ENCODE data around the gene INSC.

Gene INSC

DNA sequence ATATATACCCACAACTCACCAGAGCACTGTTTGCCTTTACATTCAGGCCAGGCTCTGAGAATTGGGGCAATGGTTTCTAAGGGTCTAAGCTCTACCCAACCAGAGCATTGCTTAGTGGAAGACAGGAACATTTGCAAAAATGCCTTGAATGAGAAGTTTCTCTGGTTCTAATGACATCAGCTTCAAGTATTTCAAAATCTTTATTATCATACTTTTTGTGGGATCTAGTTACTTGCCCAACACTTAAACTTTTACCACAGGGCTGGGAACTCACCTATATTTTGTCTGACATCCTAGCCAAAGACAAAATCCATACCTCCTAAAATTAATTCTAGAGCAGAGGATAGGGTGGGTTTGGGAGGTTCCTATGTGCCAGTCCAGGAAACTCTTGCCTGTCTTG, 51.5 kb downstream of the INSC start:
- no peak overlapping the region for H2AK5ac ChIP-seq (ENCODE audit: low read length)

DNA sequence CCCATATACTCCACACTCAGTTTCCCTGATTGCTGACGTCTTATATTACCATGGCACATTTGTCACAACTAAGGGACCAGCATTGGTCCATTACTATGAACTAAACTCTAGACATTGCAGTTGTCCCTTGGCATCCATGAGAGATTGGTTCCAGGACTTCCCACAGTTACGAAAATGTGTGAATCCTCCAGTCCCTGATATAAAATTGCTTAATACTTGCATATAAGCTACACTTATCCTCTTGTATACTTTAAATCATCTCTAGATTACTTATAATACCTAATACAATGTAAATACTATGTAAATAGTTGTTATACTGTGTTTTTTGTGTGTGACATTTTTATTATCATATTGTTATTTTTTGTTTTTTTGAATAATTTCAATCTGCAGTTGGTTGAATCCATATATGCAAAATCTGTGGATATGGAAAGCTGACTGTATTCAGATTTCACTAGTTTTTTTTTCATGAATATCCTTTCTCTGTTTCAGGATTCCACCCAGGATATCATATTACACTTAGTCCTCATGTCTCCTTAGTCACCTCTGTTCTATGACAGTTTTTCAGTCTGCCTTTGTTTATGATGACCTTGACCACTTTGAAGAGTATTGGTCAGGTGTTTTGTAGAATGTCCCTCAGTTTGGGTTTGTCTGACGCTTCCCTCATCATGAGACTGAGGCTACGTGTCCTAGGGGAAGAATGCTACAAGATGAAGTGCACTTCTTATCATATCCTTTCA, 55.3 kb downstream of the INSC start:
- Histone ChIP-seq H3K79me1 (ENCODE audit: low read length) (no peaks in the 10 kb centered on the region), H2BK120ac (ENCODE audit: low read depth, low read length) (no peak overlapping the region), H4K8ac (ENCODE audit: low read depth, low read length) (no peak overlapping the region), H2BK5ac (ENCODE audit: low read length) (no peak overlapping the region), H3K9ac (ENCODE audit: low read length) (no peak overlapping the region), H3K27ac (ENCODE audit: low read depth, low read length) (no peak overlapping the region), H3K4ac (ENCODE audit: low read depth, low read length) (no peak overlapping the region), H3K27me3 (ENCODE audit: insufficient read depth, low read length, poor library complexity) (no peaks in the 10 kb centered on the region), H2BK15ac (replicated peaks; ENCODE audit: low read depth) (no peak overlapping the region), H4K5ac (ENCODE audit: low read length) (no peak overlapping the region), H3K4me2 (ENCODE audit: low read length) (no peak overlapping the region), H3K23ac (ENCODE audit: low read length) (no peak overlapping the region), H3K4me3 (ENCODE audit: low read length) (no peak overlapping the region), H3K4me1 (ENCODE audit: control insufficient read depth, low read depth, low read length) (no peaks in the 10 kb centered on the region), H3K79me2 (ENCODE audit: control insufficient read depth, insufficient read depth, low read length) (no peaks in the 10 kb centered on the region), H2AK5ac (ENCODE audit: low read length) (no peak overlapping the region), H3K36me3 (ENCODE audit: control insufficient read depth, insufficient read depth, low read length) (no peaks in the 10 kb centered on the region), H3K18ac (ENCODE audit: low read length) (no peak overlapping the region), H3K56ac (ENCODE audit: low read length) (no peak overlapping the region)
- no peak for DNase-seq
- no CpG with 5 or more reads among the region's 4 CpGs for WGBS (ENCODE audit: extremely low coverage, insufficient coverage, low lambda C conversion rate)

More for the DNA sequence above, 51.5 kb downstream of the INSC start:
- no peak overlapping the region for H3K18ac ChIP-seq (ENCODE audit: low read length)
- DNase-seq, result no peak
- H2BK15ac ChIP-seq (replicated peaks; ENCODE audit: low read depth), result no peak overlapping the region
- no peaks in the 10 kb centered on the region for H3K79me2 ChIP-seq (ENCODE audit: control insufficient read depth, insufficient read depth, low read length)
- H3K4me3 ChIP-seq (ENCODE audit: low read length), result no peak overlapping the region
- H4K8ac ChIP-seq (ENCODE audit: low read depth, low read length), result no peak overlapping the region
- no peaks in the 10 kb centered on the region for H3K36me3 ChIP-seq (ENCODE audit: control insufficient read depth, insufficient read depth, low read length)
- H3K56ac ChIP-seq (ENCODE audit: low read length), result no peak overlapping the region
- no peak overlapping the region for H2BK120ac ChIP-seq (ENCODE audit: low read depth, low read length)
- no peak overlapping the region for H4K5ac ChIP-seq (ENCODE audit: low read length)
- no peak overlapping the region for H3K4me2 ChIP-seq (ENCODE audit: low read length)
- H3K4me1 ChIP-seq (ENCODE audit: control insufficient read depth, low read depth, low read length), result no peaks in the 10 kb centered on the region
- H3K27ac ChIP-seq (ENCODE audit: low read depth, low read length), result no peak overlapping the region
- no peaks in the 10 kb centered on the region for H3K27me3 ChIP-seq (ENCODE audit: insufficient read depth, low read length, poor library complexity)
- no peak overlapping the region for H3K23ac ChIP-seq (ENCODE audit: low read length)
- no peak overlapping the region for H3K9ac ChIP-seq (ENCODE audit: low read length)
- H3K79me1 ChIP-seq (ENCODE audit: low read length), result no peaks in the 10 kb centered on the region
- H3K4ac ChIP-seq (ENCODE audit: low read depth, low read length), result no peak overlapping the region
- no peak overlapping the region for H2BK5ac ChIP-seq (ENCODE audit: low read length)

DNA sequence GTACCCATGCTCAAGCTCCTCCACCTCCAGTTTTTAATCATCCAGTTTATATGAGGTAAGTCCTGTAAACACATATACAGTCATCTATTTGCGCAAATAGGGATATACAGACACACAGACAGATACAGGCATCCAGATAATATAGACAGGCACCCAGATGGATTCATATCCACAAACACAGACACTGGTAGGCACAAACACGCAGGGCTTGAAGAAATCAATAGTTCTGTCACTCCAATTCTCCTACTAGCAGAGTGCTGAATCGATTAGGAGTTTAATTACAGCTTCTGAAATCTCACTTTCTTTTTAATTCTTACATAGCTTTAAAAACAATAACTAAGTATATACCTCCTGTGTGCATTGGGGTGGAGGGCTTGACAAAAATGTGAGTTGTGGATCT, 56.0 kb downstream of the INSC start:
- Histone ChIP-seq H3K79me1 (ENCODE audit: low read length) (no peaks in the 10 kb centered on the region), H3K4ac (ENCODE audit: low read depth, low read length) (no peak overlapping the region), H4K8ac (ENCODE audit: low read depth, low read length) (no peak overlapping the region), H3K27me3 (ENCODE audit: insufficient read depth, low read length, poor library complexity) (no peaks in the 10 kb centered on the region), H4K5ac (ENCODE audit: low read length) (no peak overlapping the region), H3K18ac (ENCODE audit: low read length) (no peak overlapping the region), H3K79me2 (ENCODE audit: control insufficient read depth, insufficient read depth, low read length) (no peaks in the 10 kb centered on the region), H3K36me3 (ENCODE audit: control insufficient read depth, insufficient read depth, low read length) (no peaks in the 10 kb centered on the region), H2BK120ac (ENCODE audit: low read depth, low read length) (no peak overlapping the region), H2BK5ac (ENCODE audit: low read length) (no peak overlapping the region), H3K27ac (ENCODE audit: low read depth, low read length) (no peak overlapping the region), H3K4me2 (ENCODE audit: low read length) (no peak overlapping the region), H2BK15ac (replicated peaks; ENCODE audit: low read depth) (no peak overlapping the region), H3K9ac (ENCODE audit: low read length) (no peak overlapping the region), H3K56ac (ENCODE audit: low read length) (no peak overlapping the region), H3K4me1 (ENCODE audit: control insufficient read depth, low read depth, low read length) (no peaks in the 10 kb centered on the region), H2AK5ac (ENCODE audit: low read length) (no peak overlapping the region), H3K23ac (ENCODE audit: low read length) (no peak overlapping the region), H3K4me3 (ENCODE audit: low read length) (no peak overlapping the region)
- WGBS (ENCODE audit: extremely low coverage, insufficient coverage, low lambda C conversion rate), result no CpG with 5 or more reads among the region's 3 CpGs
- DNase-seq, result no peak

DNA sequence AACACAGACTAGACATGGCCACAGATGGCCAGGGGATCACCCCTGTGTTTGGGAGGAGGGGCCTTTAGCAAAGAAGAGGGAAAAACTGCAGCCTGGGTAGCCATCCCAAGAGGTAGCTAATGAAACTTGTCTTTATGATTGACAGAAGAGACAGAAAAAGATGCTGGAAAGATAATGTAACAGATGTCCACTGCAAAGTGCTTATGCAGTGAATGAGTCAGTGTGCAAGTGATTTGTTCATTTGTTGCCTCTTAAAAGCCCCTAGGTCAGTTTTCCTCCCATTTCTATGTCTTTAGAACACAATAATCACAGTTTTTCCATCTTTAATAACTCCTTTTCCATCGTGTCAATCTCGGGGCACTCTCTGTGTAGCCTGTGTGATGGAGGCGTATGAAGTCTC, 57.2 kb downstream of the INSC start:
- Histone ChIP-seq H3K56ac (ENCODE audit: low read length) (no peak overlapping the region), H3K27me3 (ENCODE audit: insufficient read depth, low read length, poor library complexity) (no peaks in the 10 kb centered on the region), H3K23ac (ENCODE audit: low read length) (no peak overlapping the region), H3K4me3 (ENCODE audit: low read length) (no peak overlapping the region), H4K5ac (ENCODE audit: low read length) (no peak overlapping the region), H2BK5ac (ENCODE audit: low read length) (no peak overlapping the region), H3K36me3 (ENCODE audit: control insufficient read depth, insufficient read depth, low read length) (no peaks in the 10 kb centered on the region), H2BK120ac (ENCODE audit: low read depth, low read length) (no peak overlapping the region), H3K27ac (ENCODE audit: low read depth, low read length) (no peak overlapping the region), H4K8ac (ENCODE audit: low read depth, low read length) (no peak overlapping the region), H3K9ac (ENCODE audit: low read length) (no peak overlapping the region), H3K79me1 (ENCODE audit: low read length) (no peaks in the 10 kb centered on the region), H2BK15ac (replicated peaks; ENCODE audit: low read depth) (no peak overlapping the region), H2AK5ac (ENCODE audit: low read length) (no peak overlapping the region), H3K18ac (ENCODE audit: low read length) (no peak overlapping the region), H3K4ac (ENCODE audit: low read depth, low read length) (no peak overlapping the region), H3K79me2 (ENCODE audit: control insufficient read depth, insufficient read depth, low read length) (no peaks in the 10 kb centered on the region), H3K4me2 (ENCODE audit: low read length) (no peak overlapping the region), H3K4me1 (ENCODE audit: control insufficient read depth, low read depth, low read length) (no peaks in the 10 kb centered on the region)
- no CpG with 5 or more reads among the region's 3 CpGs for WGBS (ENCODE audit: extremely low coverage, insufficient coverage, low lambda C conversion rate)
- DNase-seq, result no peak

DNA sequence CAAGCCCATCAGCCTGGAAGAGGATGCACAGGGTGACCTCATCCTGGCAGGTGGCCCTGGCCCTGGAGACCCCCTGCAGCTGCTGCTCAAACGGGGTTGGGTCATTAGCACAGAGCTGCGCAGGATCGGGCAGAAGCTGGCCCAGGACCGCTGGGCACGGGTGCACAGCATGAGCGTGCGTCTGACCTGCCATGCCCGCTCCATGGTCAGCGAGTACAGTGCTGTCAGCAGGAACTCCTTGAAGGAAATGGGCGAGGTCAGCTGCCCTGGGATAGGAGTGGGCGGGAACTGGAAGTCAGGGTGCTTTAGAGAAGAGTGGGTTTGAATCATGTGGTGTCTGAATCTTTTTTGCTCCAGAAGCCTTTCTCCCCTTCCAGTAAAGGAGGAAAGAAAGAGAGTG, 61.1 kb downstream of the INSC start:
- no peaks in the 10 kb centered on the region for H3K79me2 ChIP-seq (ENCODE audit: control insufficient read depth, insufficient read depth, low read length)
- no CpG with 5 or more reads among the region's 11 CpGs for WGBS (ENCODE audit: extremely low coverage, insufficient coverage, low lambda C conversion rate)
- no peak overlapping the region for H3K23ac ChIP-seq (ENCODE audit: low read length)
- H3K4me3 ChIP-seq (ENCODE audit: low read length), result no peak overlapping the region
- H3K4me1 ChIP-seq (ENCODE audit: control insufficient read depth, low read depth, low read length), result no peaks in the 10 kb centered on the region
- no peak overlapping the region for H3K18ac ChIP-seq (ENCODE audit: low read length)
- no peak overlapping the region for H3K4me2 ChIP-seq (ENCODE audit: low read length)
- no peaks in the 10 kb centered on the region for H3K27me3 ChIP-seq (ENCODE audit: insufficient read depth, low read length, poor library complexity)
- no peak overlapping the region for H3K9ac ChIP-seq (ENCODE audit: low read length)
- H2AK5ac ChIP-seq (ENCODE audit: low read length), result no peak overlapping the region
- H2BK15ac ChIP-seq (replicated peaks; ENCODE audit: low read depth), result no peak overlapping the region
- H3K79me1 ChIP-seq (ENCODE audit: low read length), result no peaks in the 10 kb centered on the region
- no peak overlapping the region for H4K8ac ChIP-seq (ENCODE audit: low read depth, low read length)
- no peak overlapping the region for H3K56ac ChIP-seq (ENCODE audit: low read length)
- no peaks in the 10 kb centered on the region for H3K36me3 ChIP-seq (ENCODE audit: control insufficient read depth, insufficient read depth, low read length)
- no peak overlapping the region for H3K27ac ChIP-seq (ENCODE audit: low read depth, low read length)
- no peak for DNase-seq
- H4K5ac ChIP-seq (ENCODE audit: low read length), result no peak overlapping the region
- H2BK5ac ChIP-seq (ENCODE audit: low read length), result no peak overlapping the region
- no peak overlapping the region for H2BK120ac ChIP-seq (ENCODE audit: low read depth, low read length)
- H3K4ac ChIP-seq (ENCODE audit: low read depth, low read length), result no peak overlapping the region

DNA sequence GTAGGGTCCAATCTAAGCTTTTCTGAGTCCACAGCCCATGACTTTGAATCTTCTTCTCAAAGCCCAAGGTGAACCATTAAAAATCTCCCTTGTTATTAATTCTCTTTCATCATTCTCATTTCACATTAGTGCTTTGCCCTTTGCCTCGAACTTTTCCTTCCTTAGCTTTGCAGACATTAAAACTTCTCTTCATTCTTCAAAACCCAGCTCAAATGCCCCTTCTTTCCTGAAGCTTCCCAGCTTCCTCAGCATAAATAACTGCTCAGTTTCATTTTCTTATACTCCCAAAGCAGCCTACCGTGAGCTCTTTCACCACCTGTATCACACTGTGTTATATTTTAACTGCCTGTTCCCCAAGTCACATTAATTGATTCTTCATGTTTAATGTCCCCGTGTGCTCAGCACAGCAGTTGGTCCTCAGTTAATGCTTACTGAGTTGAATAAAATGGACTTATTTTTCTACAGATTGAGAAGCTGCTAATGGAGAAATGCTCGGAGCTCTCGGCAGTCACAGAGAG, 62.0 kb downstream of the INSC start:
- no peak overlapping the region for H2AK5ac ChIP-seq (ENCODE audit: low read length)
- H2BK120ac ChIP-seq (ENCODE audit: low read depth, low read length), result no peak overlapping the region
- H3K79me1 ChIP-seq (ENCODE audit: low read length), result no peaks in the 10 kb centered on the region
- no peaks in the 10 kb centered on the region for H3K27me3 ChIP-seq (ENCODE audit: insufficient read depth, low read length, poor library complexity)
- H3K4me2 ChIP-seq (ENCODE audit: low read length), result no peak overlapping the region
- no peaks in the 10 kb centered on the region for H3K79me2 ChIP-seq (ENCODE audit: control insufficient read depth, insufficient read depth, low read length)
- no peak overlapping the region for H2BK15ac ChIP-seq (replicated peaks; ENCODE audit: low read depth)
- no CpG with 5 or more reads among the region's 5 CpGs for WGBS (ENCODE audit: extremely low coverage, insufficient coverage, low lambda C conversion rate)
- H3K4ac ChIP-seq (ENCODE audit: low read depth, low read length), result no peak overlapping the region
- no peak overlapping the region for H3K23ac ChIP-seq (ENCODE audit: low read length)
- H3K9ac ChIP-seq (ENCODE audit: low read length), result no peak overlapping the region
- no peaks in the 10 kb centered on the region for H3K4me1 ChIP-seq (ENCODE audit: control insufficient read depth, low read depth, low read length)
- H3K36me3 ChIP-seq (ENCODE audit: control insufficient read depth, insufficient read depth, low read length), result no peaks in the 10 kb centered on the region
- H3K27ac ChIP-seq (ENCODE audit: low read depth, low read length), result no peak overlapping the region
- no peak overlapping the region for H4K8ac ChIP-seq (ENCODE audit: low read depth, low read length)
- no peak overlapping the region for H3K18ac ChIP-seq (ENCODE audit: low read length)
- no peak overlapping the region for H4K5ac ChIP-seq (ENCODE audit: low read length)
- H2BK5ac ChIP-seq (ENCODE audit: low read length), result no peak overlapping the region
- H3K4me3 ChIP-seq (ENCODE audit: low read length), result no peak overlapping the region
- no peak overlapping the region for H3K56ac ChIP-seq (ENCODE audit: low read length)
- DNase-seq, result no peak

All from mesendoderm (in vitro differentiated cells).